GM18858 (cell line): ENCODE measurements around the gene PEAK1.
A peak's percentile ranks its signal among the peaks of the same experiment; 100 is the strongest.

Experiments used
- ATAC-seq: cut with Tn5 transposase; IDR thresholded peaks from one replicate; pipeline ENCODE4 v1.9.1; 2021; ENCODE audit not compliant: unreplicated experiment

The PEAK1 gene, protein sequence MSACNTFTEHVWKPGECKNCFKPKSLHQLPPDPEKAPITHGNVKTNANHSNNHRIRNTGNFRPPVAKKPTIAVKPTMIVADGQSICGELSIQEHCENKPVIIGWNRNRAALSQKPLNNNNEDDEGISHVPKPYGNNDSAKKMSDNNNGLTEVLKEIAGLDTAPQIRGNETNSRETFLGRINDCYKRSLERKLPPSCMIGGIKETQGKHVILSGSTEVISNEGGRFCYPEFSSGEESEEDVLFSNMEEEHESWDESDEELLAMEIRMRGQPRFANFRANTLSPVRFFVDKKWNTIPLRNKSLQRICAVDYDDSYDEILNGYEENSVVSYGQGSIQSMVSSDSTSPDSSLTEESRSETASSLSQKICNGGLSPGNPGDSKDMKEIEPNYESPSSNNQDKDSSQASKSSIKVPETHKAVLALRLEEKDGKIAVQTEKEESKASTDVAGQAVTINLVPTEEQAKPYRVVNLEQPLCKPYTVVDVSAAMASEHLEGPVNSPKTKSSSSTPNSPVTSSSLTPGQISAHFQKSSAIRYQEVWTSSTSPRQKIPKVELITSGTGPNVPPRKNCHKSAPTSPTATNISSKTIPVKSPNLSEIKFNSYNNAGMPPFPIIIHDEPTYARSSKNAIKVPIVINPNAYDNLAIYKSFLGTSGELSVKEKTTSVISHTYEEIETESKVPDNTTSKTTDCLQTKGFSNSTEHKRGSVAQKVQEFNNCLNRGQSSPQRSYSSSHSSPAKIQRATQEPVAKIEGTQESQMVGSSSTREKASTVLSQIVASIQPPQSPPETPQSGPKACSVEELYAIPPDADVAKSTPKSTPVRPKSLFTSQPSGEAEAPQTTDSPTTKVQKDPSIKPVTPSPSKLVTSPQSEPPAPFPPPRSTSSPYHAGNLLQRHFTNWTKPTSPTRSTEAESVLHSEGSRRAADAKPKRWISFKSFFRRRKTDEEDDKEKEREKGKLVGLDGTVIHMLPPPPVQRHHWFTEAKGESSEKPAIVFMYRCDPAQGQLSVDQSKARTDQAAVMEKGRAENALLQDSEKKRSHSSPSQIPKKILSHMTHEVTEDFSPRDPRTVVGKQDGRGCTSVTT (N-terminal part only)

DNA sequence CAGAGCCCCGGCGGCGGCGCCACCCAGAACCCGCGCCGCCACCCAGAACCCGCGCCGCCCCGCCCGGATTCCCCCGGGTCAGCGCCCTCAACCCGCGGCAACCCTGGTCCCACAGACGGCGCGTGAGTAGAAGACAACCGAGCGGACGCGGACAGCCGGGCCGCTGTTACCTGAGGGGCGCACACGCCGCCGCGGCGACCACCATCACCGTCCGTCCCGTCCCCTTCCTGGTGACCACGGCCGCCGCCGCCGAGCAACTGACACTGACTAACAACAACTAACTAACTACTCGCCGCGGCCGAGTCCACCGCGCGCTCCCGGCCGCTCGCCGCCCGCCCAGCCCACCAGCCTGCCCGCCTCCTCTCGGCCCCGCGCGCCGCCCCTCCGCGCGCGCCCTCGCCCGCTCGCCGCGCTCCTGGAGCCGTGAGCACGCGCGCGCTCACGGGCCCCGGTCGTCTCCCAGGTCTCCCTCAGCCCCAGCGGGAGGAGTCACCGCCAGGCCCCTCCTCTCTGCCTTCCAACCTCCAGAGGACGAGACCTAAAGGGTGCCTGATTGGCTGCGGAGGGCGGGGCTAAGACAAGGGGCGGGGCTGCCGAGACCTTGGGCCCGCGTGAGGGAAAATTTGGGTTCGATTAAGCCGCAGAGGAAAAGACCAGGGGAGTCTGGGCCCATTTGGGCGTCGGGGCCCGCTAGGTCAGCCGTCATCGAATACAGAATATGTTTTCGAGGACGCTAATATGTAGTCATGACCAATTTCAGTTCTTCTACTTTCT is at the start of gene PEAK1:
Gene PEAK1 (minus strand): TSS at position 269 of the 774 bp plus-strand sequence. CDS start 238,178 bp downstream, outside the sequence.
- peak; percentile 62 for ATAC-seq

DNA sequence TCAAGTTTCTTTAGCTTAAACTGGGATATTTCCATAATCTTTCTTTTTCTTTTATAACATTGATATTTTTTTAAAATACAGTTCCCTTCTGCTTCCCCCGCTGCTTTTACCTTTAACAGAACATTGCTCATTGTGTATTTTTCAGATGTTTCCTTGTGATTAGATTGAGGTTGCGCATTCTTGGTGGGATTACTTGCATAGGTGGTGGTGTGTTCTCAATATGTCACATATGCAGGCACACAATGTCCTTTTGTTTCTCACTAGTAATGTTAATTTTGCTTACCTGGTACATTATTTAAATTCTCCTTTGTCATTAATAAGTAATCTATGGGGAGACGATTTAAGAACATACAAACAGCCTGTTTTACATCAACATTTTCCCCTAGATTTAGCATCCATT is 49.0 kb upstream of the PEAK1 start:
- ATAC-seq = no peak

DNA sequence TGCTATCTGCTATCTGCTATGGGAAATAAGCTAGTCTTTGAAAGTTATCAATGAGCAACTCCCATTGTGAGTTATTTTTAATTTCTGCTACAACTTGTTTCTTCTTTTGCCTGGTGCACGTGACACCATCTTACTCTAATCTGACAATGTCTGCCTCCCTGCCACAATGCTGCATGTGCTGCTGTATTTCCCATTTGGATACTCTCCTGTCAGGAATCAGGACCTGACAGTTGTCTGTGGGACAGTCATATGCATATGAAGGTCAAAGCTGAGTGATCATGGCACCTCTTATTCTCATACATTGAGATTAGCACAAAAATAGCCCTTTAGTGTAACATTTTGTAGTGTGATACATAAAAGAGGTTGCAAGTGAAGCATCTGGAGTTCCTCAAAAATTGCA is 46.6 kb upstream of the PEAK1 start:
- ATAC-seq = no peak

DNA sequence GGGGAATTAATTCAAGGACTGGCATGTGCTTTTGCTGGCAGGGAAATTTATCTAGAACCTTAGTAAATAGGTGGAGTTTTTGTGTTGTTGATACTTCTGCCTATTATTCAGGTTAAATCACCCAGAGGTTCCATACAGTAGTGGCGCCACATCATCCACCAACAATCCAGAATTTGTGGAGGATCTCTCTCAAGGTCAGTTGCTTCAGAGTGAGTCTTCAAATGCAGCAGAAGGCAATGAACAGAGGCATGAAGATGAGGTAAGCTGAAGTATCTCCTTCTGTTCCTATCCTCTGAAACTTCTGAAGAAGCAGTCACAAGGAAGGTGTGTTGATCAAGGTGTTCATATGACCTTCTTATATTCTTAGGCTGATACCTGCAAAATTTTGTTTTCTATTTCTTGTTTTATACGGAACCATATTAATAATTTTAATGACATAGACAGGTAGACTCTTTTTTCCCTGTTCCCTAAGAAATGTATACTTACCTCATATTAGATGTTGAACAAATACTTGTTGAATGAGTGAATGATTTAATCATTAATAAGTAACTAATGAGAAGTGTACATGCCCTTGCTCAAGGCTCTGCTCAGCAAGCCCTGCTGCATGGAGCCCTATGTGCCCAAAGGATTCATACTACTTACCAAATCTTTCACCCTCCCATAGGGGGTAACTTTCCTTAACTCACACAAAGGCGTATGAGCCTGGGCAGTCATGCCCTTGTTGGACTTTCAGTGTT is 44.4 kb upstream of the PEAK1 start:
- no peak for ATAC-seq

DNA sequence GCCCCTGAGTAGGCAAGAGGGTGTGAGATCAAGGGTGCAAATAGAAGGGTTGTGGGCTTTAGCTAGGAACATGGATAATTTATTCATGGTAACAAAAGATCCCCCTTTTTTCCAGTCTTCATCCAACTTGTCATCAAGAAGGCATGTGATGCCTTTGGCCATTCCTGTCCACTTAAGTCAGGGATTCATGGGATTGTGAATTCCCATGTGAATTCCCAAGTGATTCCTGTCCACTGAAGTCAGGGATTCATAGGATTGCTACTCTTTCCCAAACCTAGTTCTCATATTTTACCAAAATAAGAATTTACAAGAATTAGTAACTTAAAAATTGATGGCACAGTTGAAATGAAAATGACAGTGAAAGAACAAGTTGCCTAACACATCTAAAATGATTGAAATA is 41.6 kb upstream of the PEAK1 start:
- ATAC-seq = no peak

DNA sequence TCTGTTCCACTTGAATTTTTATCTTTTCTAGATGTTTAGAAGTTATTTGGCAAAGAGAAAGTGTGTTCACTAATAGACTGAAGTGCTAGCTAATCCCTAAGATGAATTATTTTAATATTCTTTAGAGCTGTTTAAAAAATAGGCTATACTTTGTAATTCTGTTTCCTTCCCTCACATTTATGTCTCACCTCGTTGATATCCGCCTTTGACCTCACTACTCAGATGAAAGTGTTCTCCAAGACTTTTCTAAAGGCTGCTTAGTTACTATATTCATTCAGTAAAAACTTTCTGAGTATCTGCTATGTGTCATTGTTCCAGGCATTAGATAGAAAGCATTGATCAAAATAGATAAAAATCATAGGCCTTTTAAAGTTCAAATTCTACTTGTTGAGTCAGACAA is 39.1 kb upstream of the PEAK1 start:
- ATAC-seq = no peak

DNA sequence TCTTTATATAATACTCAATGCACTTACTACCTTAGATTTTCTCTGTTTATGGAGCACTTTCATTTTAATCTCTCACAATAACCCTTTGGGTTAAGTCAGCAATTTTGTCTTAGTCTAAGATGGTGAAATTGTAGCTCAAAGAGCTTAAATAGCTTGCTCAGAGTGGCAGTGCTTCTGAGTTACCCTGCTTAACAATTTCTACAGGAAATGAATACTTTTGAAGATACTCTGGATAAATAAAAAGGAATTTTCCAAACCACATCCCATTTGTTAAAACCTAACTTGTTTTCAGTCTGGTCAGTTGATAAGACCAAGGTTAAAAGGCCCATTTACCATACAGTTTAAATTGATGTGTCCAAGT is 38.0 kb upstream of the PEAK1 start:
- ATAC-seq = no peak

DNA sequence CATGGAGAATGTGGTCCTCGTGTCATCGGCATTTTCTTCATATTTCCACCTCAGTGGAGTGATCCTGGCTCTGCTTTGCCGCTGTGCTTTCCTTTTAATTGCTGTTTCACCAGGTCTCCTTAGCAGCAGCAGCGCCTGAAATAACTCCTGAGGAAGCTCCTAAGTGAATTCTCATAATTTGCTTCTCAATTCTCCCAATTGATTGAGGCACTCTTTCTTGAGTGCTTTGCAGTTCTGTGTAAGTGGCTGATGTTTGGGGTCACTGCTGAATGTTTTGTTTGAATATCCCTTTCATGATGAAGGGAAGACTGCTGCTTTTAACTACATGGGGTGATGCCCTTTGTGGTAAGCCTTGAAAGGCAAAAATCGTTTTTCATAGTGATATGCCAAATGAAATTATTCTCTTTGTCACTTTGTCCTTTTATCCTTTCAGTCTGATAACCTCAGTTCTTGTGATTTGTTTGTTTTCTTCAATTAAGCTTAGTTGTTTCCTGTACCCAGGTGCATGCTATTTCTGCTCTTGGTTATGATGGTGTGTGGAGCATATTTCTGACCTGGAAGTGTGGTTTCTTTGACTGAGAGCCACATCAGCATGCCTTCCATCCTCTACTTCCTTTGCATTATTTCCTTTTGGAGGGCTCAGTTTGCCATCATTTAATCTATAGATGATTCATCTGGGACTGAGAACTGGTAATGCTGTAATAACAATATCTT is 37.4 kb upstream of the PEAK1 start:
- ATAC-seq = no peak

DNA sequence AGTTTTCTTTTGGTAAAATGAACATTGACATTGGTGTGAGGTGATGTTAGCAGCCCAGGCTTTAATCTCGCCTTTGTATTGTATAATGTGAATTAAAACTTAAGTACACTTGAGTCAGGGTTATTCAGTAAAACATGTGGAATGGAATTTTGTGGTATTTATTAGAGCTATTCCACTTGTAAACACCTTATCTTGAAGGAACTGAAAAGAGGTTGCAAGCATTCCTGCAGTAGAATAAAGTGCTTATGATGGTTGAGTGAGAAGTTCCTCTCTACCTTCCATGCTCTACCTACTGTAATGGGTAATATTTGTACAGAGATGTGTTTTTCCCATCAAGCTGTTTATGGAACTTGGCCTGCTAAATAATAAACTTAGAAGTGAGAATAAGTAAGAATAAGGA is 36.8 kb upstream of the PEAK1 start:
- ATAC-seq = no peak

DNA sequence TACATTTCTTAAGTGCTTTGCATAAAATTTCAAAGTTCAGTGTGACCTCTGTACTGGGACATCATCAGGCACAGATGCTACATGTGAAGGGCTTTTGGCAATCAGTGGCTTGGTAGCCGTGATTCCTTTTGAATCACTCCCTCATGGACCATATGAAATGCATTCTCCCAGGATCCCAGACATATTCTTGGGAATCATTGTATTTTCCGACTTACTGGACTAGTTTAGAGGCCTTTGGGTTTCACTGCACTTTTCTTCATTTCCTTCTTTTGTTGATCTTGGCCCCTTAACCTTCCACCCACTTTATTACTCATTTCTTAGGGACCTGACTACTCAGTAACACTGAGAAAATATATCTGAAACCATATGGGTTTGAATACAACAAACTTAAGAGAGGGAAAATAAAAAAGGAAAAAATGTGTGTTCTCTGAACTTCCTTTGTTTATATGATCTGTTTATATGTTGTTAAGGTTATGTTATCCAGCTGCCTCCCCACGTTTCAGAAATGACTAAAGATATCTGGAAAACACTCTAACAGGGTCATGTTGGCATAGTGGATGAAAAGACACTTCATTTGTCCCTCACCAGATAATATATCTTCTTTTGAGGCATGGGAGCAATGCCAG is 35.9 kb upstream of the PEAK1 start:
- ATAC-seq = no peak

DNA sequence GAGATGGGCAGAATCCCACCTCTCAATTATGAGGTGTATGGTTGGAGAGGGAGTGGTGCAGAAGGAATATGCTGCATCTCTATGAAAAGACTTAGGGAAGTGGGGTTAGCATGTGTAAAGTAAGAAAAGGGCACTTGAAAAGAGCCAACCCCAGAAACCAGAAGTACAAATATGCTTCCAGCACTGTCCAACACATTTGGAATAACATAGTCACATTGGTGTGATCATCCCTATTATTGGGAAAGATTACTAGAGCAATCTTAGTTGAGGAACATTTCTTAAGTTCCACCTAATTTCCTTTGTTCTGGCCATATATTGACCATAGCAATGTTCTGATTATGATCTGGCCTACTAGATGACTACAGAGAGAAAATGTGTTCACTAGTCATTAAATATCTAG is 35.0 kb upstream of the PEAK1 start:
- ATAC-seq = no peak

DNA sequence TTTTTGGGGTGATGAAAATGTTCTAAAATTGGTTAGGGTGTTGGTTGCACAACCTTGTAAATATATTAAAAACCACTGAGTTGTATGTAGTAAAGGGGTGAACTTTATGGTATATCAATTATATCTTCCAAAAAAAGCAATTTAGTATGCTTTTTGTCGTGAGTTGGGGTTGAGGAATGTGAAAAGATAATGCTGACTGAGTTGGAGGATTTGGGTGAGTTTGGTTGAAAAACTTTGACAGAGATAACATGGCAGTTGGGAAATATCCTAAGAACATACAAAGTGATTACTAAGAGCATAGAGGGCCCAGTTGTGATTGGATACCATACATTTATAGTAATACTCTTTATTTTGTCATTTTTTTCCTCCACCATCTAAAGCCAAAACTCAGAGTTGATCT is 34.4 kb upstream of the PEAK1 start:
- no peak for ATAC-seq

DNA sequence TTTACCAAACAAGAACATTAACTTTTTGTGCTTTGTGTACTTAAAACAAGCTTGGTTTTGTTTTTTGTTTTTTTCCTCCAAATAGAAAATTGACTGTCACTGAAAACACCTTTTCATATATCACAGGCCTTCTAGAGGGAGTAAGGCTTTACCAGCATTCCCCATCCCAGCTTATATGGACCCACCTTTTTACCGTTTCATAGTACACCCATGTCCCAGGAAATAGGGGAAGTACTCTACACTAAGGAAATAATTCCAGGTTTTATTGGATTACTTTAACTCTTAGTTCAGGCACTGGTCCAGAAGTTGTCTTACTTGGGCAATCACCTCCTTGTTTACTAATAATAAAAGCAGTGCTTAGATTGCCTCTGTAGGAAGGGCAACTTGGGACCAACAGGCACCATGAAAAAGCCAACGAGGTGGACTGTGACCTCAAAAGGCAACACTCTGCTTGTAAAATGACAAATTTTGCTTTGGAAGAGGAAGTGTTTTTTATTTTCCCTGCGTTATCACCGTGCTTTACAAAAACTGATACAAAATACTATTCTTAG is 27.0 kb upstream of the PEAK1 start:
- ATAC-seq = no peak

DNA sequence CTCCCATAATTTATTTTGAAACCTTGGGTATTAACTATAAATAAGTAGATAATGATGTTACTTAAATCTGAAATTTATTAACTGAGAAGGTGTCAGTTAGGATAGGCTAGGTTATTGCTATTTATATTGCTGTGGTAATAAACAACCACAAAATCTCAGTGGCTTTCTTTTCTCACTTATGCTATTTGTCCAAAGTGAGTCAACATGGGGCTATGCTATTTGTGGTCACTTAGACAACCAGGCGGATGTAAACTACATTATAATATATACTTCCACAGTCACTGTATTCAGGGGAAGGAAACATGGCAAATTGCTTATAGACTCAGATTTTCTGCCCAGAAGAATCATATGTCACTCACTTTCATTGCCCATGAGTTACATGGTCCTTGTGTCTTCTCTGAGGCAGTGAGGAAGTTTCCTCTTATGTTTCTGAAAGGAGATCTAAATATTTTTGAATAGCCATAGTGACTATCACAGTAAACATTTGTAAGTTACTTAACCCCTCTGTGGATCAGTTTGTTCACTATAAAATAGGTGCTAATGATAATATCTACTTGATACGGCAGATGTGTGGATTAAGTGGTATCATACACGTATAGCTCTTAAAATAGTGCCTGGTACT is 20.6 kb upstream of the PEAK1 start:
- ATAC-seq = peak; percentile 82

DNA sequence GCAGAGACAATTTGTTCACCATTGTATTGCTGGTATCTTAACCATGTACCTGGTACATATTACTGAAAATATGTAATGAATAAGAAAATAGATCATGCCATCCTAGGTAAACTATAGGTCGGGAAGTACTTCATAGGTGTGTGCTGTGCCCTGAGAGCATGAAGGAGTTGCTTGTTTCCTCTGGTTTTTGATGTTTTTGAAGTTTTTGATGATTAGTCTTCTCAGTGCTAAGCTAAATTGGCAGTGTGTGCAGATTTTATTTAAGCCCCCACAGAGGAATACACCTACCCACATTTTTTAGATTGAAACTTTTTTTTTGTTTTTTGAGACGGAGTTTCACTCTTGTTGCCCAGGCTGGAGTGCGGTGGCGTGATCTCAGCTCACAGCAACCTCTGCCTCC is 17.4 kb upstream of the PEAK1 start:
- ATAC-seq = no peak

DNA sequence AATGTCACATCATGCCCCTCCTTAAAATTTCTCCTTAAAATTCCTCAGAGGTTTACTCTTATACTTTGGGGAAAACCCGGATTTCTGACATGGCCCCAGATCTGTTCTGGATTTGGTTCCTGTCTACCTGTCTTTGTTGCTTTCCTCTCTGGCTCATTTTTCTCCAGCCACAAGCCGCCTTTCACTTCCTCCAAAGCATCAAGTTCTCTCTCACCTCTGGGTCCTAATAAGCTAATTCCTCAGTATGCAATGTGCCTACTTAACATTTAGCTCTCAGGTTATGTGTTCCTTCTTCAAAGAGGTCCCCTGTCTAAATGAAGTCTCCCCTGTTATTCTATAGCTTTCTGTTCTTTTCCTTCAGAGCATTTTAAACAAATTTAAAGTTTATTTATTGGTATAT is 16.9 kb upstream of the PEAK1 start:
- no peak for ATAC-seq

DNA sequence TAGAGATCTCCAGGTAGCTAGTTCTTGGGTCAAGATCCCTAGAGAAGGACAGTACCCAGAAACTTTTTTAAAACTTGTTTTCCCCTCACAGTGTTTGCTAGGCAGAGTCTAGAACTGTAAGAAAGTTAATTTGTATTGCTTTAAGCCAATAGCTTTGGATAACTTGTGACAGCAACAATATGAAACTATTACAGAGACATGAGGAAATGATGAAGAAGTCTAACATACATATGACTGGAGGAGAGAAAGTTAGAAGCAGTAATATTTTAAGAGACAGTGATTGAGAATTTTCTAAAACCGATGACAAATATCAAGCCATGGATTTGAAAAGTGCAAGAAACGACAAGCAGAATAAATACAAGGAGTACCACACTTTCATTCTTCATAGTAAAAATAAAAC is 10.7 kb upstream of the PEAK1 start:
- ATAC-seq = no peak

DNA sequence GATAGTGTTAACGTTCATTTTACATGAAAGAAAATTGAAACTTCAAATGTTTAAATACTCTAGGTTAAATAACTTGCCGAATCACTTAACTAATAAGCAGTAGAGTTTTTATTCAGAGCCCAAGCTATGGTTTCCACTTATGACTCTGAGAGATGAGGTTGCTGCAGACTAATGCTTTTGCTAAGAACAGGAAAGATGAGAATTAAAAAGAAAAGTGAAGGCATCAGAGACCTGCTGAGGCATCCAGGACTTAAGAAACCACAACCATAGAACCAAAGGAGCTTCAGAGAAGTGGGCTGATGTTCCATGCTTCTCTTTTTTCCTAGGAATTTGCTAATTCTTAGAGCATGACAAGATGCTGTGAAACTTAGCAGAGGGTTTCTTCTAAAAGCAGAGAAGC is 10.3 kb upstream of the PEAK1 start:
- no peak for ATAC-seq

DNA sequence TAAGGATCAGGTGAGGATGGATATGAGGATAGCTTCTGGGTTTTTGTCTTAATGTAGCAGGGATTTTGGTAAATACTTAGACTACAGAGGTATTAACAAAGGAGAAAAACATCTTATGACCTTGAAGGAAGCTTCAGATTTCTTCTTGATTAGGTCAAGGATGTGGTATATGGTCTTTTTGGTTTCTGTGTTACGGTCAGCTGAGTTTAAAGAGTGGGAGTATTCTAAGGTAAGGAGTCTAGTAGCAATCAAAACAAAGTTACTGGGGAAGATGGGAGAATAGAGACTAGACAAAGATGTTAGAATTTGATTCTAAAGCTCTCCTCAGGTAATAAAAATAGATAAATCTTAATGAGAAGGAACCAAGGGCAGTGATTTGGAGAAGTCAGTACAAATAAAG is 7.0 kb upstream of the PEAK1 start:
- no peak for ATAC-seq
